ENCODE results near the gene TNS4.

TNS4 gene

GRCh38 chr17:40448639-40449261 is 52.7 kb downstream of the TNS4 start:
- Histone ChIP-seq H2AFZ (ENCODE audit: low read depth, low read length) (no peak overlapping the region), H3K9ac (ENCODE audit: low read depth, low read length) (peak overlapping the region; percentile 34), H3K4me3 (ENCODE audit: low read depth in 1 of 2, low read length in 2 of 2) (peak overlapping the region in 1 of 2 experiments; percentile 20; a peak in 1 of 4 replicates), H3K36me3 (ENCODE audit: insufficient read depth, low read length) (peaks cover 23% of the 10 kb centered on the region), H3K27me3 (ENCODE audit: insufficient read depth, low read length, poor library complexity) (no peaks in the 10 kb centered on the region), H3K4me2 (ENCODE audit: insufficient read depth, low read length) (peak overlapping the region; percentile 50), H3K9me3 (ENCODE audit: insufficient read depth, low read length, severe bottlenecking) (no peaks in the 10 kb centered on the region), H3K4me1 (ENCODE audit: insufficient read depth, low read length) (peaks cover 54% of the 10 kb centered on the region), H3K79me2 (ENCODE audit: insufficient read depth, low read length) (peaks cover 68% of the 10 kb centered on the region), H3K27ac (ENCODE audit: low read length) (peak overlapping the region; percentile 74), H4K20me1 (ENCODE audit: insufficient read depth, low read length) (no peaks in the 10 kb centered on the region)
- DNase-seq (no peak), ATAC-seq (ENCODE audit: insufficient read depth, low read depth) (no peak)
- TF ChIP-seq EZH2 (IDR thresholded peaks at IDR 0.05; ENCODE audit: borderline replicate concordance, low read depth, low read length, severe bottlenecking) (no peak), CTCF (IDR thresholded peaks at IDR 0.05; ENCODE audit: borderline replicate concordance, extremely low read depth, low read length, poor library complexity, severe bottlenecking) (no peak)

DNA sequence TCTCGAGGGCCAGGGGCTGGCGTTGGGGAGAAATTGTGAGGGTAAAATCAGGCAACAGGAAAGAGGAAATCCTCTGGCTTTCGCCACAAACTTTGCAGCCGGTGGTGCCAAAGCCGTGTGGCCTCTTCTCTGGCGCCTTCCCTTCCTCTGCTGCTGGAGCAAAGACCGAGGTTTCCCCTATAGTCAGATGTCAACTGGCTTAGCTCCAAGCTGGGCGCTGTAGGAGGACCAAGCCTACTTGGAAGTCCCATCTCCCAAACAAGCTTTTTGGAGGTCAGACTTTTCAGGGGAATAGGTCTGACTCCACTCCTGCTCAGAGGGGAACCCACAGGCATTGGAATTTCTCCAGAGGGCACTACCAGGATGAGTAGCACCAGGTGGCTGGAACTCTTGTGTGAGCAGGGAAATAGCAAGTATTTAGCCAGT is 53.2 kb downstream of the TNS4 start:
- H3K4me3 ChIP-seq (ENCODE audit: low read depth in 1 of 2, low read length in 2 of 2): peak overlapping the region in 1 of 2 experiments; percentile 27; a peak in 1 of 4 replicates
- TF ChIP-seq EZH2 (IDR thresholded peaks at IDR 0.05; ENCODE audit: borderline replicate concordance, low read depth, low read length, severe bottlenecking): no peak
- TF ChIP-seq CTCF (IDR thresholded peaks at IDR 0.05; ENCODE audit: borderline replicate concordance, extremely low read depth, low read length, poor library complexity, severe bottlenecking): no peak
- peaks cover 55% of the 10 kb centered on the region for H3K4me1 ChIP-seq (ENCODE audit: insufficient read depth, low read length)
- no peaks in the 10 kb centered on the region for H3K9me3 ChIP-seq (ENCODE audit: insufficient read depth, low read length, severe bottlenecking)
- peak; percentile 56 for ATAC-seq (ENCODE audit: insufficient read depth, low read depth)
- peaks cover 17% of the 10 kb centered on the region for H3K36me3 ChIP-seq (ENCODE audit: insufficient read depth, low read length)
- H3K27ac ChIP-seq (ENCODE audit: low read length): peak overlapping the region; percentile 74
- DNase-seq: peak; percentile 73
- H3K27me3 ChIP-seq (ENCODE audit: insufficient read depth, low read length, poor library complexity): no peaks in the 10 kb centered on the region
- H2AFZ ChIP-seq (ENCODE audit: low read depth, low read length): no peak overlapping the region
- H4K20me1 ChIP-seq (ENCODE audit: insufficient read depth, low read length): no peaks in the 10 kb centered on the region
- H3K9ac ChIP-seq (ENCODE audit: low read depth, low read length): peak overlapping the region; percentile 34
- H3K4me2 ChIP-seq (ENCODE audit: insufficient read depth, low read length): peak overlapping the region; percentile 50
- H3K79me2 ChIP-seq (ENCODE audit: insufficient read depth, low read length): peaks cover 70% of the 10 kb centered on the region

DNA sequence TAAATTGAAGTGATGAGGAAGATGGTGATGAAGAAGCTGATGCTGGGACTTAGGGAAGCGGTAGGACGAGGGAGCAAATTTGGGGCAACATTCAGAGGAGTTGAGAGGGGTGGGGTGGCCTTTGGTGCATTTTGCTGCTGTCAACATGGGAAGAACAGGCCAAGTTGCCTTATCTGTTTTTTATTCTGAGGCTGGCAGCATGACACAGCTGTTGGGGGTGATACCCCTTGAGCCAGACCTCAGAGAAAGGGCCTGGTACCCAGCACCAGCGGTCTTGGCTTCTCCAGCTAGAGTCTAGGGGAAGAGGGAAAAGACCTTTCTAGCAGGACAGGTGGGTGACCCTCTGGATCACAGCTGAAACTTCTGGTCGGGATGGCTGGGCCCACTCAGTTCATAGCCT is 53.6 kb downstream of the TNS4 start:
- H3K79me2 ChIP-seq (ENCODE audit: insufficient read depth, low read length): peaks cover 70% of the 10 kb centered on the region
- peak overlapping the region; percentile 34 for H3K9ac ChIP-seq (ENCODE audit: low read depth, low read length)

More for the DNA sequence above, 53.6 kb downstream of the TNS4 start:
- H4K20me1 ChIP-seq (ENCODE audit: insufficient read depth, low read length): no peaks in the 10 kb centered on the region
- DNase-seq: no peak
- H2AFZ ChIP-seq (ENCODE audit: low read depth, low read length): no peak overlapping the region
- no peaks in the 10 kb centered on the region for H3K27me3 ChIP-seq (ENCODE audit: insufficient read depth, low read length, poor library complexity)
- H3K4me2 ChIP-seq (ENCODE audit: insufficient read depth, low read length): peak overlapping the region; percentile 50
- H3K27ac ChIP-seq (ENCODE audit: low read length): peak overlapping the region; percentile 74
- peaks cover 13% of the 10 kb centered on the region for H3K36me3 ChIP-seq (ENCODE audit: insufficient read depth, low read length)
- peaks cover 58% of the 10 kb centered on the region for H3K4me1 ChIP-seq (ENCODE audit: insufficient read depth, low read length)
- H3K9me3 ChIP-seq (ENCODE audit: insufficient read depth, low read length, severe bottlenecking): no peaks in the 10 kb centered on the region
- TF ChIP-seq EZH2 (IDR thresholded peaks at IDR 0.05; ENCODE audit: borderline replicate concordance, low read depth, low read length, severe bottlenecking) (no peak), CTCF (IDR thresholded peaks at IDR 0.05; ENCODE audit: borderline replicate concordance, extremely low read depth, low read length, poor library complexity, severe bottlenecking) (no peak)
- H3K4me3 ChIP-seq (ENCODE audit: low read depth in 1 of 2, low read length in 2 of 2): peak overlapping the region in 1 of 2 experiments; percentile 27; a peak in 1 of 4 replicates
- ATAC-seq (ENCODE audit: insufficient read depth, low read depth): no peak; the same call in 2 of the 3 replicates

All from DND-41 (cell line).